Trophoblast cell (in vitro differentiated cells and primary cell): ENCODE results near the gene NEUROD2.

Experiments used
- DNase-seq, 2 donors: peaks; one replicate each; pipeline ENCODE4 v3.0.0-alpha.2; 2016
- H2AFZ ChIP-seq: 2 replicates; pipeline ENCODE4 v1.6.1; 2013; ENCODE audit warnings: low read length, moderate library complexity, mild to moderate bottlenecking; ENCODE audit not compliant: insufficient read depth, poor library complexity
- H2AK5ac ChIP-seq: 2 replicates; pipeline ENCODE4 v1.6.1; 2013; ENCODE audit warnings: mild to moderate bottlenecking, low read length
- H2BK120ac ChIP-seq: 2 replicates; pipeline ENCODE4 v1.6.1; 2013; ENCODE audit warnings: low read length, mild to moderate bottlenecking, moderate library complexity; ENCODE audit not compliant: insufficient read depth, poor library complexity
- H2BK12ac ChIP-seq: 2 replicates; pipeline ENCODE4 v1.6.1; 2013; ENCODE audit warnings: mild to moderate bottlenecking, low read length, moderate library complexity
- H2BK5ac ChIP-seq: 2 replicates; pipeline ENCODE4 v1.6.1; 2013; ENCODE audit warnings: low read length, low read depth, moderate library complexity, mild to moderate bottlenecking; ENCODE audit not compliant: poor library complexity
- H3K14ac ChIP-seq: 2 replicates; pipeline ENCODE4 v1.6.1; 2013; ENCODE audit warnings: mild to moderate bottlenecking, low read length
- H3K18ac ChIP-seq: 2 replicates; pipeline ENCODE4 v1.6.1; 2013; ENCODE audit warnings: mild to moderate bottlenecking, low read length
- H3K23ac ChIP-seq: 2 replicates; pipeline ENCODE4 v1.6.1; 2013; ENCODE audit warnings: low read length
- H3K27ac ChIP-seq: 2 replicates; pipeline ENCODE4 v1.5.1; 2013; ENCODE audit warnings: low read depth, mild to moderate bottlenecking, inconsistent platforms, low read length, moderate library complexity
- H3K27me3 ChIP-seq: 2 replicates; pipeline ENCODE4 v1.6.1; 2013; ENCODE audit warnings: inconsistent platforms, mild to moderate bottlenecking, low read length, moderate library complexity; ENCODE audit not compliant: insufficient read depth
- H3K36me3 ChIP-seq, 2 experiments: 1 replicate in 1 of 2; 2 replicates in 1 of 2; pipeline ENCODE4 v1.6.1; 2013; ENCODE audit warnings: low read length in 2 of 2, mild to moderate bottlenecking in 2 of 2, moderate library complexity in 1 of 2; ENCODE audit not compliant: insufficient read depth in 2 of 2, control insufficient read depth in 1 of 2
- H3K4ac ChIP-seq: 2 replicates; pipeline ENCODE4 v1.6.1; 2013; ENCODE audit warnings: low read depth, mild to moderate bottlenecking, low read length, moderate library complexity
- H3K4me1 ChIP-seq, 2 experiments: 1 replicate in 1 of 2; 2 replicates in 1 of 2; pipeline ENCODE4 v1.6.1; 2013; ENCODE audit warnings: low read length in 2 of 2, mild to moderate bottlenecking in 2 of 2, moderate library complexity in 1 of 2; ENCODE audit not compliant: insufficient read depth in 2 of 2, control insufficient read depth in 1 of 2
- H3K4me2 ChIP-seq: 2 replicates; pipeline ENCODE4 v1.6.1; 2013; ENCODE audit warnings: inconsistent platforms, mild to moderate bottlenecking, low read length, moderate library complexity
- H3K4me3 ChIP-seq: 2 replicates; pipeline ENCODE4 v1.5.1; 2013; ENCODE audit warnings: mild to moderate bottlenecking, low read depth, low read length, inconsistent platforms
- H3K79me1 ChIP-seq: one replicate; pipeline ENCODE4 v1.6.1; 2013; ENCODE audit warnings: low read length
- H3K79me2 ChIP-seq: 2 replicates; pipeline ENCODE4 v1.6.1; 2013; ENCODE audit warnings: low read length, mild to moderate bottlenecking; ENCODE audit not compliant: control insufficient read depth, insufficient read depth, poor library complexity
- H3K9ac ChIP-seq: 2 replicates; pipeline ENCODE4 v1.6.1; 2013; ENCODE audit warnings: mild to moderate bottlenecking, low read length
- H3K9me3 ChIP-seq: 2 replicates; pipeline ENCODE4 v1.6.1; 2013; ENCODE audit warnings: low read depth, mild to moderate bottlenecking, control low read depth, inconsistent platforms, low read length; ENCODE audit not compliant: insufficient read depth
- H4K12ac ChIP-seq: 2 replicates; pipeline ENCODE4 v1.6.1; 2013; ENCODE audit warnings: low read depth, mild to moderate bottlenecking, low read length, moderate library complexity
- H4K8ac ChIP-seq: 2 replicates; pipeline ENCODE4 v1.6.1; 2013; ENCODE audit warnings: low read depth, mild to moderate bottlenecking, low read length, moderate library complexity
- H4K91ac ChIP-seq: one replicate; pipeline ENCODE4 v1.6.1; 2013; ENCODE audit warnings: low read depth, mild to moderate bottlenecking, low read length, moderate library complexity
- WGBS: extraction: QIAGEN DNeasy Blood & Tissue Kit; methylation state at CpG from one replicate; pipeline ENCODE4 v1.1.7; 2013; ENCODE audit warnings: missing lambda C conversion rate; ENCODE audit not compliant: insufficient read length, insufficient coverage; ENCODE audit errors: extremely low coverage; 5-methylcytosine and 5-hydroxymethylcytosine counted together

The NEUROD2 gene

GRCh38 chr17:39623356-39623950, 15.7 kb upstream of the NEUROD2 start:
- H2AK5ac ChIP-seq, result no peak overlapping the region
- no peak overlapping the region for H3K4me3 ChIP-seq
- no peak overlapping the region for H2BK120ac ChIP-seq
- peaks cover 49% of the 10 kb centered on the region for H3K27me3 ChIP-seq
- H4K8ac ChIP-seq, result no peak overlapping the region
- H2BK12ac ChIP-seq, result no peak overlapping the region
- H3K4ac ChIP-seq, result no peak overlapping the region
- H3K9ac ChIP-seq, result no peak overlapping the region
- no peak overlapping the region for H3K18ac ChIP-seq
- peak; percentile 57 to 87 for DNase-seq
- H3K27ac ChIP-seq, result no peak overlapping the region
- no peaks in the 10 kb centered on the region for H3K79me1 ChIP-seq
- no peaks in the 10 kb centered on the region for H3K79me2 ChIP-seq
- H3K14ac ChIP-seq, result no peak overlapping the region
- no peak overlapping the region for H3K4me2 ChIP-seq
- H4K91ac ChIP-seq, result no peak overlapping the region
- H3K36me3 ChIP-seq, result no peaks in the 10 kb centered on the region
- H2AFZ ChIP-seq, result no peak overlapping the region
- H3K9me3 ChIP-seq, result peaks cover 1% of the 10 kb centered on the region
- H3K4me1 ChIP-seq, result peaks cover 0 to 6% of the 10 kb centered on the region in 2 experiments
- WGBS, result no CpG with 5 or more reads among the region's 16 CpGs
- no peak overlapping the region for H2BK5ac ChIP-seq
- H3K23ac ChIP-seq, result no peak overlapping the region
- H4K12ac ChIP-seq, result no peak overlapping the region

GRCh38 chr17:39622380-39623006, 14.8 kb upstream of the NEUROD2 start:
- H3K27ac ChIP-seq, result no peak overlapping the region
- no peak overlapping the region for H3K18ac ChIP-seq
- H3K4me1 ChIP-seq, result peaks cover 2 to 6% of the 10 kb centered on the region in 2 experiments
- no peak overlapping the region for H2BK12ac ChIP-seq
- H4K12ac ChIP-seq, result no peak overlapping the region
- H2AFZ ChIP-seq, result no peak overlapping the region
- no peaks in the 10 kb centered on the region for H3K79me2 ChIP-seq
- peak overlapping the region; percentile 9 for H3K4me2 ChIP-seq
- no peak overlapping the region for H2AK5ac ChIP-seq
- peaks cover 47% of the 10 kb centered on the region for H3K27me3 ChIP-seq
- H3K9me3 ChIP-seq, result peaks cover 2% of the 10 kb centered on the region
- no peak overlapping the region for H3K4me3 ChIP-seq
- no peak overlapping the region for H3K9ac ChIP-seq
- no peak for DNase-seq
- no peak overlapping the region for H4K8ac ChIP-seq
- no peak overlapping the region for H2BK120ac ChIP-seq
- H3K14ac ChIP-seq, result no peak overlapping the region
- no peak overlapping the region for H2BK5ac ChIP-seq
- WGBS, result no CpG with 5 or more reads among the region's 16 CpGs
- no peak overlapping the region for H3K23ac ChIP-seq
- no peaks in the 10 kb centered on the region for H3K79me1 ChIP-seq
- no peak overlapping the region for H3K4ac ChIP-seq
- no peaks in the 10 kb centered on the region for H3K36me3 ChIP-seq
- no peak overlapping the region for H4K91ac ChIP-seq

DNA sequence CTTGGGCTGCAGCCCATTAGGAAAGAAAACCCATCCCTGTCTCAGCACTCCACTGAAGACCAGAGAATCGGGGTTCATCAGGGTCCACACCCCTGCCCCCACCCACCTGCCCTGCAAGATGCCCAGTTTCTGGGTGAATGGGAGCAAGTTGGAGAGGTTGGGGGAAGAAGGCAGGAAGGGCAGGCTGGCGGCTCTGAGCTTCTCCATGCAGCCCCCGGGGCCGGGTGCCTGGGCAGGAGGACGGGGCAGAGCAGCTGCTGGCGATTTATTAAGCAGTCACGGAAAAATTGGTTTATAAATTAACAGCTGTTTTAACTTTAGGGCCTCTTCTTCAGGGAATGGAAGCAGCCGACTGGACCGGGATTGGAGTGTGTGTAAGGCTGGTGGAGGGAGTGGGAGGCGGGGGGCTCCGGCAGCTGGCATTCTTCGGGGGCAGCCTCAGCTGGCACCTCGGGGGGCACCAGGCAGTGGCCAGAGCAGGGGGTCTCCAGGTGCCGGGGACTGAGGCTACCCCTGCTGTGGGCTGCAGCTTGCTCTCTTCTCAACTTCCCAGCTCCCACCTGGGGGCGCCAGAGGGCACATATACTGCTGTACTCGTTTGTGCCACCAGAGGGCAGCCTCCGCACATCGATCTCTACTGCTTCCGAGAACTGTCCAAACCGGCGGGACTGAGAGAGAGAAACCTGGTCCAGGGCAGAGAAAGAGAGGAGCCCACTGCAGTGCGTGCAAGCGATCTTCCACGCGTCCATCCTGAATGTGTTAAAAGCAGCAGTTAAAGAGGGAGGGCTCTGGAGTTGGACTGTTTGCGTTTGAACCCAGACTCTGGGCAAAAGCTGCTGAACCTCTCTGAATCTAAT, 14.0 kb upstream of the NEUROD2 start:
- Histone ChIP-seq H3K79me1 (no peaks in the 10 kb centered on the region), H3K4me1 (peaks cover 2 to 3% of the 10 kb centered on the region in 2 experiments), H3K18ac (no peak overlapping the region), H3K23ac (no peak overlapping the region), H4K12ac (no peak overlapping the region), H2BK5ac (no peak overlapping the region), H2BK120ac (no peak overlapping the region), H3K27me3 (peaks cover 48% of the 10 kb centered on the region), H3K4ac (no peak overlapping the region), H3K27ac (no peak overlapping the region), H4K91ac (no peak overlapping the region), H3K4me2 (peak overlapping the region; percentile 9), H3K4me3 (no peak overlapping the region), H2AFZ (no peak overlapping the region), H2BK12ac (no peak overlapping the region), H2AK5ac (no peak overlapping the region), H3K9ac (no peak overlapping the region), H4K8ac (no peak overlapping the region), H3K79me2 (no peaks in the 10 kb centered on the region), H3K9me3 (peaks cover 3% of the 10 kb centered on the region), H3K36me3 (no peaks in the 10 kb centered on the region), H3K14ac (no peak overlapping the region)
- DNase-seq, result peak; percentile 81 to 94
- no CpG with 5 or more reads among the region's 26 CpGs for WGBS

DNA sequence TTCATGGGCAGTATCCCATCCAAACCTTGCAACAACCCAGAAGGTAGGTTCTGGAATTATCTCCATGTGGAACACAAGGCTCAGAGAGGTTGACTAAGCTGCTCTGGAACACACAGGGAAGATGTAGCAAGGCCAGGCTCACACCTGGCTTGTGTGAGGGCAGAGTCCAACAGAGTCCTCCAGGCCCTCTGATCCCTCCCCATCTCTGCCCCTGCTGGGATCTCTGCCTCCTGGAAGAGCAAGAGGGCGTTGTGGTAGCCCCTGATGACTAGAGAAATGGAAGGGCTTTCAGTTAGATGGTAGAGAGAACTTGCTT, 12.0 kb upstream of the NEUROD2 start:
- Histone ChIP-seq H2BK12ac (no peak overlapping the region), H3K4me1 (peaks cover 2 to 3% of the 10 kb centered on the region in 2 experiments), H3K4me3 (no peak overlapping the region), H2BK5ac (no peak overlapping the region), H3K79me2 (no peaks in the 10 kb centered on the region), H2AFZ (no peak overlapping the region), H3K4me2 (no peak overlapping the region), H3K23ac (no peak overlapping the region), H3K18ac (no peak overlapping the region), H4K8ac (no peak overlapping the region), H3K9me3 (peaks cover 3% of the 10 kb centered on the region), H2AK5ac (no peak overlapping the region), H2BK120ac (no peak overlapping the region), H3K4ac (no peak overlapping the region), H3K14ac (no peak overlapping the region), H4K12ac (no peak overlapping the region), H3K79me1 (no peaks in the 10 kb centered on the region), H3K27ac (no peak overlapping the region), H3K36me3 (no peaks in the 10 kb centered on the region), H3K9ac (no peak overlapping the region), H3K27me3 (peaks cover 40% of the 10 kb centered on the region), H4K91ac (no peak overlapping the region)
- WGBS, result no CpG with 5 or more reads among the region's 1 CpG
- no peak for DNase-seq
